ENCODE results near the gene DIP2A.

DNA sequence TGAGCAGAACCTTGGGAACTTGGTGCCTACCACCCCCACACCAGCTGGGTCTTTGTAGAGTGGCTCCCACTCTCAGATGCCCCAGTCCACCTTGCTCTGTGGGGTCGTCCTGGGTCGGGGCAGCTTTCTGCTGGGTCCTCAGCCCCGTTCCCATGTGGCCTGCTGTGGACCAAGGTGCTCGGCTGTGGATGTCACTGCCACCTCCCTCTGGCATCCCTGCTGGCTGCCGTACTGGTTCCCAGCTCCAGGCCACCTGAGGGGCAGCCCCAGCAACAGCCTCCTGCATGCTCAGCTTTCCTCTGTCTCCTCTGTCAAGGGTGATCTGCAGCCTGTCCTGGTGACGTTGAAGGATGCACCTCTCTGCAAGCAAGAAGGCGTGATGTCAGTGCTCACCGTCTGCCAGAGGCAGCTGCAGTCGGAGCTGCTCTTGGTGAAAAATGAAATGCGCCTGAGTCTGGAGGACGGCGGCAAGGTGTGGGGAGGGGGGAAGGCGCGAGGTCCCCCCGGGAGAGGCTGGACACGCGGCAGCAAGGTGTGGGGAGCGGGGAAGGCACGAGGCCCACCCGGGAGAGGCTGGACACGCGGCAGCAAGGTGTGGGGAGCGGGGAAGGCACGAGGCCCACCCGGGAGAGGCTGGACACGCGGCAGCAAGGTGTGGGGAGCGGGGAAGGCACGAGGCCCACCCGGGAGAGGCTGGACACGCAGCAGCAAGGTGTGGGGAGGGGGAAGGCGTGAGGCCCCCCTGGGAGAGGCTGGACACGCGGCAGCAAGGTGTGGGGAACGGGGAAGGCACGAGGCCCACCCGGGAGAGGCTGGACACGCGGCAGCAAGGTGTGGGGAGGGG, 45.9 kb upstream of the DIP2A start:
- TF ChIP-seq, protein P1, sequence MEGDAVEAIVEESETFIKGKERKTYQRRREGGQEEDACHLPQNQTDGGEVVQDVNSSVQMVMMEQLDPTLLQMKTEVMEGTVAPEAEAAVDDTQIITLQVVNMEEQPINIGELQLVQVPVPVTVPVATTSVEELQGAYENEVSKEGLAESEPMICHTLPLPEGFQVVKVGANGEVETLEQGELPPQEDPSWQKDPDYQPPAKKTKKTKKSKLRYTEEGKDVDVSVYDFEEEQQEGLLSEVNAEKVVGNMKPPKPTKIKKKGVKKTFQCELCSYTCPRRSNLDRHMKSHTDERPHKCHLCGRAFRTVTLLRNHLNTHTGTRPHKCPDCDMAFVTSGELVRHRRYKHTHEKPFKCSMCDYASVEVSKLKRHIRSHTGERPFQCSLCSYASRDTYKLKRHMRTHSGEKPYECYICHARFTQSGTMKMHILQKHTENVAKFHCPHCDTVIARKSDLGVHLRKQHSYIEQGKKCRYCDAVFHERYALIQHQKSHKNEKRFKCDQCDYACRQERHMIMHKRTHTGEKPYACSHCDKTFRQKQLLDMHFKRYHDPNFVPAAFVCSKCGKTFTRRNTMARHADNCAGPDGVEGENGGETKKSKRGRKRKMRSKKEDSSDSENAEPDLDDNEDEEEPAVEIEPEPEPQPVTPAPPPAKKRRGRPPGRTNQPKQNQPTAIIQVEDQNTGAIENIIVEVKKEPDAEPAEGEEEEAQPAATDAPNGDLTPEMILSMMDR (conservative IDR thresholded peaks at IDR 0.05), result no peak
- TF ChIP-seq ZFX (IDR thresholded peaks at IDR 0.05), result no peak

Data from C4-2B (cell line).